Measurements from ENCODE around the gene ZNF622. TPM values are rescaled to one million over a fixed set of nuclear protein-coding genes. Genes with fewer than 3 reads are reported as not detected.

Gene ZNF622
- total RNA-seq, 2 experiments from 2014 or later: 52.5 to 54.1 TPM

DNA sequence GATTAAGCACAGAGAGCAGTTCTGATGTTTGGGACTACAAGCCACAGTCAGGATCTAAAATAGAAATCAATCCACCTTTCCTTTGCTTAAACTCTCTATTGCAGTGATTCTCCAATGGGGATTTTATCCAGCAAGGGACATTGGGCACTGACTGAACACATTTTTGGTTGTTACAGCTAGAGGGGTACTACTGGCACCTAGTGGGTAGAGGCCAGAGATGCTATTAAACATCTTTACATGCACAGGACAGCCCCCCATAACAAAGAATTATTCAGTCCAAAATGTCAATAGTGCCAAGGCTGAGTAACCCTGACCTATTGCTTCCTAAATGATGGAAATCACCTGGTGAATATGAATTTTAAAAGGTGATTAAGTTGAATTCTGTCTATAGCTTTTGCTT lies 12.0 kb downstream of the ZNF622 start:
- DNase-seq: no peak
- Histone ChIP-seq H3K27ac (ENCODE audit: low read depth in 1 of 2, low read length in 2 of 2) (no peak overlapping the region), H3K4me3 (ENCODE audit: low read length) (no peak overlapping the region), H3K27me3 (ENCODE audit: control insufficient read depth in 1 of 2, insufficient read depth in 2 of 2, low read length in 2 of 2) (no peaks in the 10 kb centered on the region), H3K9me3 (ENCODE audit: control insufficient read depth in 1 of 2, insufficient read depth in 1 of 2, low read length in 2 of 2) (no peaks in the 10 kb centered on the region), H3K4me1 (ENCODE audit: insufficient read depth, low read length) (peaks cover 6% of the 10 kb centered on the region), H3K36me3 (ENCODE audit: insufficient read depth, low read length) (peaks cover 89% of the 10 kb centered on the region)
- POLR2A ChIA-PET: no interaction called here
- TF ChIP-seq CTCF (IDR thresholded peaks at IDR 0.05): no peak
- Mint-ChIP-seq H3K4me1 (ENCODE audit: low read depth) (peaks cover 57% of the 10 kb centered on the region), H3K9me3 (no peaks in the 10 kb centered on the region), H3K4me3 (no peak overlapping the region), H3K36me3 (ENCODE audit: low read depth) (peaks cover 97% of the 10 kb centered on the region), H3K27me3 (no peaks in the 10 kb centered on the region), H3K27ac (no peak overlapping the region)
- intact Hi-C loops (cut with DNase I, micrococcal nuclease): no loop called here
- no peak for ATAC-seq (ENCODE audit: poor library complexity)
- CTCF ChIA-PET: interaction anchor here (0.6 to 1.2 kb wide), 2 partner anchors 29 to 1348 kb away, joined by 3 to 5 read pairs; no protein-coding TSS in a partner anchor

- intact Hi-C loops (cut with DNase I, micrococcal nuclease): no loop called here
- ChIA-PET POLR2A (no interaction called here), CTCF (no interaction called here)
- peak overlapping the region; percentile 33 for H3K27ac Mint-ChIP-seq
- ATAC-seq (ENCODE audit: poor library complexity) (no peak), DNase-seq (no peak)
- Histone ChIP-seq H3K27me3 (ENCODE audit: control insufficient read depth in 1 of 2, insufficient read depth in 2 of 2, low read length in 2 of 2) (no peaks in the 10 kb centered on the region), H3K36me3 (ENCODE audit: insufficient read depth, low read length) (peaks cover 69% of the 10 kb centered on the region), H3K4me1 (ENCODE audit: insufficient read depth, low read length) (no peaks in the 10 kb centered on the region), H3K27ac (ENCODE audit: low read depth in 1 of 2, low read length in 2 of 2) (no peak overlapping the region), H3K4me3 (ENCODE audit: low read length) (no peak overlapping the region), H3K9me3 (ENCODE audit: control insufficient read depth in 1 of 2, insufficient read depth in 1 of 2, low read length in 2 of 2) (no peaks in the 10 kb centered on the region)
- peaks cover 23% of the 10 kb centered on the region for H3K4me1 Mint-ChIP-seq (ENCODE audit: low read depth)
- TF ChIP-seq CTCF (IDR thresholded peaks at IDR 0.05): no peak
- no peaks in the 10 kb centered on the region for H3K27me3 Mint-ChIP-seq
- no peaks in the 10 kb centered on the region for H3K9me3 Mint-ChIP-seq
- H3K36me3 Mint-ChIP-seq (ENCODE audit: low read depth): peaks cover 96% of the 10 kb centered on the region
- H3K4me3 Mint-ChIP-seq: no peak overlapping the region
Measured at GRCh38 chr5:16450163-16450562, 15.4 kb downstream of the ZNF622 start.

GRCh38 chr5:16446993-16447392 lies 18.6 kb downstream of the ZNF622 start:
- no peak overlapping the region for H3K27ac ChIP-seq (ENCODE audit: low read depth in 1 of 2, low read length in 2 of 2)
- Mint-ChIP-seq H3K9me3 (no peaks in the 10 kb centered on the region), H3K27me3 (no peaks in the 10 kb centered on the region), H3K4me3 (no peak overlapping the region), H3K4me1 (ENCODE audit: low read depth) (peaks cover 7% of the 10 kb centered on the region), H3K27ac (no peak overlapping the region), H3K36me3 (ENCODE audit: low read depth) (peaks cover 64% of the 10 kb centered on the region)
- H3K27me3 ChIP-seq (ENCODE audit: control insufficient read depth in 1 of 2, insufficient read depth in 2 of 2, low read length in 2 of 2): no peaks in the 10 kb centered on the region
- CTCF ChIA-PET: interaction anchor here (1.1 kb wide), 1 partner anchor 13 kb away, joined by 4 read pairs; no protein-coding TSS in a partner anchor
- no peak for ATAC-seq (ENCODE audit: poor library complexity)
- H3K4me3 ChIP-seq (ENCODE audit: low read length): no peak overlapping the region
- H3K4me1 ChIP-seq (ENCODE audit: insufficient read depth, low read length): no peaks in the 10 kb centered on the region
- H3K9me3 ChIP-seq (ENCODE audit: control insufficient read depth in 1 of 2, insufficient read depth in 1 of 2, low read length in 2 of 2): no peaks in the 10 kb centered on the region
- POLR2A ChIA-PET: no interaction called here
- DNase-seq: no peak
- intact Hi-C loops (cut with DNase I, micrococcal nuclease): no loop called here
- peaks cover 42% of the 10 kb centered on the region for H3K36me3 ChIP-seq (ENCODE audit: insufficient read depth, low read length)
- no peak for TF ChIP-seq CTCF (IDR thresholded peaks at IDR 0.05)

Measured in CD4-positive, alpha-beta T cell (primary cell).